NCI-H345 treated with DMSO at 0.1 percent for 48 hours (cell line): ENCODE data around the gene PJVK.

Source experiments
- DNase-seq: peaks from one replicate; lab custom pipeline; 2025; ENCODE audit not compliant: unreplicated experiment; lab: John Stamatoyannopoulos, UW

PJVK gene

GRCh38 chr2:178479758-178480226 is 28.6 kb downstream of the PJVK start:
- DNase-seq, result no peak

- DNase-seq, result peak; percentile 69
Observed at GRCh38 chr2:178480227-178481181, 29.3 kb downstream of the PJVK start, which contains the start of gene PLEKHA3. TSS of gene PLEKHA3 (plus strand) at chr2:178480457. CDS start at chr2:178480870, 413 bp downstream.

GRCh38 chr2:178482437-178482836 is 31.3 kb downstream of the PJVK start:
- no peak for DNase-seq

DNA sequence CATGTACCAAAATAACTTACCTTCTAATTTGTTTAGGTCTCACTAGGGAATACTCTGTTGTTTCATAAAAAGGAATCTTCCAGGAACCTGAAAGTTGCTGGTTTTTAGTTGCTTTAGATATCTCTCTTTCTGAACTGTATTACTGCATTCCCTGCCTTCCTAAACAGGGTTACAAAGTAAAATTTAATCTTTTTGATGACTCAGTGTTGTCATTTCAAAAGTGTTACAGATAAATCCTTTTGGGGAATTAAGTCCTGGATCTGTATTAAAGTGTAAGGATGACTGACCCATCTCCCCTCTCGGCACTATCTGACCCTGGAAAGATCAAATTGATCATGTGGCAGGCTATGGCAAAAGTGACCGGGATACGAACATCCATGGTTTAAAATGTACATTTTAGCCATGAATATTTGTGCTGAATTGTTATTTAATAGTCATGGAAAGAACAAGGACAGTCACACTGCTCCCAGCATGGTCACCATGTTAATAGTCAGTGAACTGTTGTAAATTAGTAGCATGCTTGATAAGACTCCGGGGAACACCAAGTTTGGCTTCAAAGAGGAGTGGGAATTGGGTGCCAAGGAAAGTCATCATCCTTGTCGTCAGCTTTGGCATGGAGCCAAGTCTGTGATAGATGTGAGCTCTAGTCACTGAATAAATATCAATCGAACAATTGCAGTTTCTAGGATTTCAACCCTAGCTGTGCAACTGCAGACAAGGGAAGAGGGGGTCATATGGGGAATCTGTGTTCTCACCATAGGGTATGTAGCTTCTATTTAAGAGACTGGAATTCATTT is 33.3 kb downstream of the PJVK start:
- peak; percentile 85 for DNase-seq

GRCh38 chr2:178485356-178485755 is 34.2 kb downstream of the PJVK start:
- DNase-seq, result no peak

GRCh38 chr2:178491612-178492011 is 40.4 kb downstream of the PJVK start:
- DNase-seq, result no peak

DNA sequence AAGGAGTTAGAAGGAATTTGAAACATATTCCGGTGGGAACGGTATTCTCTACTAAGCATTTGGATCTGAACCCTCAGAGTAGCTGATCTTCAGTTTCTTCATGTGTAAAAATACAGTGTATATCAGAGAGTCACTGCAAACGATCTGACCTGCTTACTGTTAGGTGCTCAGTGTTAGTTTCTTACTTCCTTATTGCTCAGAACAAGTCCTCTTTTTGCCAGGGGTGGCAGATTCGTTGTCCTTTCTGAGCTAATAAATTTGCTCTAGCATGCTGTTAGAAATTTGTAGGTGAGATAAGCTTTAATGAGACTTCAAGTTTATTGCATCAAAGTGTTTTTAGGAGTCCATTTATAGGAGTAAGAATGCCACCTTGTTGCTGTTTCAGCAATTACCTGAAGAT is 44.9 kb downstream of the PJVK start:
- no peak for DNase-seq

DNA sequence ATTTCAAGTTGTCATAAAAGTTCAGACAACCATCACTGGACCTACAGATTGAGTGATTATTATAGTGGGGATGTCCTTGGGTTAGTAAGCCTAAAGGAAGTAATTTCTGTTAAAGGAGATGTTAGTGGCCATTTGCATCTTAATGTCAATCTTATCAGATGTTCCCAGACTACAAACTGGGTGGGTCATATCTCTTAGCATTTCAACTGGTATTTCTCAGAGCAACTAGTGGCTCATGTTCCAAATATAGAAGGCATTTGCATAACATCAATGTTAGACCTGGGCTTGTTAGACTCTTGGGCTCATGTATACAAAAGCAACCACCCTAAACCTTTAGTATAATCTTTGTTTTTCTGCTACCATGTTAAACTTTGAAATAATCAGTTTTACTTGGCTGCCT is 47.0 kb downstream of the PJVK start:
- DNase-seq, result no peak

- no peak for DNase-seq
Observed at GRCh38 chr2:178499640-178500039, 48.5 kb downstream of the PJVK start.

DNA sequence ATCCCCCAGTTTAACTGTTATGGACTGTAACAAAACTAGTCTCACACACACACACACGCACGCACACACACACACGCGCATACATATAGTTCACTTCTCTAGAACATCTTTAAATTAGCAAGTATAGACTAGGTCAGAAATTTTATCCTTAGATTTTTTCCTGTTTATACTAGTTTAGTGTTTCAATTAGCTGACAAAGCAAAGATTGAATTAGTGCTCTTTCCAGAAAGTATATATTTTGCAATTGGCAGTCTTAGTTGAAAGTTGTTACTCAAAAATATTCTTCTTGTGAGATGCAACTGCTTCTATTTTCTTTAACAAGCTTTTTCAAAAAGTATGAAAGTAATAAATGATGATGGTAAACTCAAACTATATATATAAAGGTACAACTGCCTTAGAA is 51.6 kb downstream of the PJVK start:
- no peak for DNase-seq

DNA sequence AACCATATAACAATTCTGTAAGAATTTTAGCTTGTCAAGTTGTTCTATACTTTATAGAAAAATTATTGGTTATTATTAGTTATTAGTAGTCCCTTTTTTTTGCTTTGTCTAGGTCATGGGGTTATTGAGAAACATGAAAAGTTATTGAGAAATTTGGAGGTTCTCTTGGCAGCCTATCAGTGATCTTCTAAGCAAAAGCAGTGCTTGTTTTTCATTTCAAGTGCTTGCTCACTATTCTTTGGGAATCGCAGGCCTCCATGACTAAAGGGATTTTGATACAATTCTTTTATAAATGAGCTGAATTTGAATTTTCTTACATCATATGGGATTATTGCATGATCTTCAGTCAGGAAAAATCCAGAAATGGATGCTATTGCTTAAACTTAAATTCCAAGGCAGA is 54.9 kb downstream of the PJVK start:
- no peak for DNase-seq

GRCh38 chr2:178506524-178506923 is 55.3 kb downstream of the PJVK start:
- no peak for DNase-seq

GRCh38 chr2:178506949-178507348 is 55.8 kb downstream of the PJVK start:
- no peak for DNase-seq

DNA sequence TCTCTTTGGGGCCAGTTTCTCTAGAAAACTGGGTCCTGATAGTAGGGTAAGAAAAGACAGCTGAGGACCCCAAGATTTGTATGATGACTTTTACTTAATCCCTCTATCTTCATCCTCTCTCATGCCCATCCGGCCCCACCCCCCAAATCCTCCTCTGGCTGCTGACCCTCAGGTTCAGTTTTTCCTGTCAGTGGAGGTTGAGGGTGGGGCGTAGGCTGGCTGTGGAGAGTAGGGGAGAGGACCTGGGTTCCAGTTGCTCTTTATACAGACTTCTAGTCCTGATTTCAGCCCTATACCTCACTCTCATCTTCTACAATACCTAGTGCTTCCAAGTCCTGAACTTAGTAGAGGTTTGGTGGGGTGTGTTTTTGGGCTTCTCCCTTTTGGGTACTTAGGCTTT is 57.5 kb downstream of the PJVK start:
- no peak for DNase-seq

GRCh38 chr2:178510384-178510783 is 59.2 kb downstream of the PJVK start:
- DNase-seq, result no peak
